Epithelial cell of esophagus (primary cell): ENCODE data around the gene C4A.
"Not testable (repeated sequence)": the region's sequence is repeated elsewhere in the genome, so short reads cannot be mapped to it uniquely, and the experiment has no call there.

Experiments used
- DNase-seq: peaks from one replicate; pipeline ENCODE4 v3.0.0; 2010; ENCODE audit warnings: low read depth
- H3K4me3 ChIP-seq: 2 replicates; pipeline ENCODE4 v1.5.1; 2011; ENCODE audit warnings: mild to moderate bottlenecking, low read length, control low read depth
- TF ChIP-seq, protein P1 (sequence below): IDR thresholded peaks from 2 replicates; pipeline ENCODE4 v1.5.1; 2011; ENCODE audit warnings: low read depth, mild to moderate bottlenecking, low read length, control low read depth, inconsistent platforms; ENCODE audit not compliant: insufficient read depth; ENCODE audit errors: missing control alignments

The C4A gene

DNA sequence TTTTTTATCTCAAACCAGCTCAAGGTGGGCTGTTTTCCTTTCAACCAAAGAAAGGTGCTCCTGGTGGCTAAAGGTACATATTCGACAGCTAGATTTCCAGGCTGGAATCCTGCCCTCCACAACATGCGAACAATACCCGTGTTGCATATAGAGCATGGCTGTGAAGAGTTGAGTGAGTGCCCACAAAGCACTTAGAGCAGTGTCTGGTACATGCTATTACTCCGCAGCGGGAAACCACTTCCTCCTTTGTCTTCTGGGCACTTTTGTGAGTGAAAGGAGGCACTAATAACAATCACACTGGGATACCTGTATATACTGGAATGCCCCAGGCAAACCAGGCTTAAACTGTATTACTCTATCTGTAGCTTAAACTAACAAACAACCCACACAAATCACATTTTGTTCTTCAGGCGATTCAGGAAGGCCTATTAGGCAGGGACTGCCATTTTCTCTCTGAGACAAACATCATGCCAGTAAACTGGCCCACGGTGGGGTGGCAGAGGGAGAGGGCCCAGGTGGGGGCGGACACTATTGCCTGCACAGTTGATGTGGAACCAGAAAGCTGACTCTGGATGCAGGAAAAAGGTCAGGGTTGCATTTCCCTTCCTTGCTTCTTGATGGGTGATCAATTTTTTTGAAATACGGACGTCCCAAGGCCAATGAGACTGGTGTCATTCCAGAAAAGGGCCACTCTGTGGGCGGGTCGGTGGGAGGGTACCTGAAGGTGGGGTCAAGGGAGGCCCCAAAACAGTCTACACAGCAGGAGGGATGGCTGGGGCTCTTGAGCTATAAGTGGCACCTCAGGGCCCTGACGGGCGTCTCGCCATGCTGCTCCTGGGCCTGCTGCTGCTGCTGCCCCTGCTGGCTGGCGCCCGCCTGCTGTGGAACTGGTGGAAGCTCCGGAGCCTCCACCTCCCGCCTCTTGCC is 56.0 kb downstream of the C4A start, which contains the start of gene CYP21A2:
Gene CYP21A2 (plus strand): TSS at position 818 of the 927 bp plus-strand sequence. CDS start 8 bp downstream, at position 826.
- DNase-seq, H3K4me3 ChIP-seq: not testable (repeated sequence)

DNA sequence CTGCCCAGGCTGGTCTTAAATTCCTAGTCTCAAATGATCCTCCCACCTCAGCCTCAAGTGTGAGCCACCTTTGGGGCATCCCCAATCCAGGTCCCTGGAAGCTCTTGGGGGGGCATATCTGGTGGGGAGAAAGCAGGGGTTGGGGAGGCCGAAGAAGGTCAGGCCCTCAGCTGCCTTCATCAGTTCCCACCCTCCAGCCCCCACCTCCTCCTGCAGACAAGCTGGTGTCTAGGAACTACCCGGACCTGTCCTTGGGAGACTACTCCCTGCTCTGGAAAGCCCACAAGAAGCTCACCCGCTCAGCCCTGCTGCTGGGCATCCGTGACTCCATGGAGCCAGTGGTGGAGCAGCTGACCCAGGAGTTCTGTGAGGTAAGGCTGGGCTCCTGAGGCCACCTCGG is 57.0 kb downstream of the C4A start:
- DNase-seq, H3K4me3 ChIP-seq: not testable (repeated sequence)

DNA sequence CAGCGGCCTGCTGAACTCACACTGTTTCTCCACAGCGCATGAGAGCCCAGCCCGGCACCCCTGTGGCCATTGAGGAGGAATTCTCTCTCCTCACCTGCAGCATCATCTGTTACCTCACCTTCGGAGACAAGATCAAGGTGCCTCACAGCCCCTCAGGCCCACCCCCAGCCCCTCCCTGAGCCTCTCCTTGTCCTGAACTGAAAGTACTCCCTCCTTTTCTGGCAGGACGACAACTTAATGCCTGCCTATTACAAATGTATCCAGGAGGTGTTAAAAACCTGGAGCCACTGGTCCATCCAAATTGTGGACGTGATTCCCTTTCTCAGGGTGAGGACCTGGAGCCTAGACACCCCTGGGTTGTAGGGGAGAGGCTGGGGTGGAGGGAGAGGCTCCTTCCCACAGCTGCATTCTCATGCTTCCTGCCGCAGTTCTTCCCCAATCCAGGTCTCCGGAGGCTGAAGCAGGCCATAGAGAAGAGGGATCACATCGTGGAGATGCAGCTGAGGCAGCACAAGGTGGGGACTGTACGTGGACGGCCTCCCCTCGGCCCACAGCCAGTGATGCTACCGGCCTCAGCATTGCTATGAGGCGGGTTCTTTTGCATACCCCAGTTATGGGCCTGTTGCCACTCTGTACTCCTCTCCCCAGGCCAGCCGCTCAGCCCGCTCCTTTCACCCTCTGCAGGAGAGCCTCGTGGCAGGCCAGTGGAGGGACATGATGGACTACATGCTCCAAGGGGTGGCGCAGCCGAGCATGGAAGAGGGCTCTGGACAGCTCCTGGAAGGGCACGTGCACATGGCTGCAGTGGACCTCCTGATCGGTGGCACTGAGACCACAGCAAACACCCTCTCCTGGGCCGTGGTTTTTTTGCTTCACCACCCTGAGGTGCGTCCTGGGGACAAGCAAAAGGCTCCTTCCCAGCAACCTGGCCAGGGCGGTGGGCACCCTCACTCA is 57.7 kb downstream of the C4A start:
- H3K4me3 ChIP-seq, DNase-seq: not testable (repeated sequence)

DNA sequence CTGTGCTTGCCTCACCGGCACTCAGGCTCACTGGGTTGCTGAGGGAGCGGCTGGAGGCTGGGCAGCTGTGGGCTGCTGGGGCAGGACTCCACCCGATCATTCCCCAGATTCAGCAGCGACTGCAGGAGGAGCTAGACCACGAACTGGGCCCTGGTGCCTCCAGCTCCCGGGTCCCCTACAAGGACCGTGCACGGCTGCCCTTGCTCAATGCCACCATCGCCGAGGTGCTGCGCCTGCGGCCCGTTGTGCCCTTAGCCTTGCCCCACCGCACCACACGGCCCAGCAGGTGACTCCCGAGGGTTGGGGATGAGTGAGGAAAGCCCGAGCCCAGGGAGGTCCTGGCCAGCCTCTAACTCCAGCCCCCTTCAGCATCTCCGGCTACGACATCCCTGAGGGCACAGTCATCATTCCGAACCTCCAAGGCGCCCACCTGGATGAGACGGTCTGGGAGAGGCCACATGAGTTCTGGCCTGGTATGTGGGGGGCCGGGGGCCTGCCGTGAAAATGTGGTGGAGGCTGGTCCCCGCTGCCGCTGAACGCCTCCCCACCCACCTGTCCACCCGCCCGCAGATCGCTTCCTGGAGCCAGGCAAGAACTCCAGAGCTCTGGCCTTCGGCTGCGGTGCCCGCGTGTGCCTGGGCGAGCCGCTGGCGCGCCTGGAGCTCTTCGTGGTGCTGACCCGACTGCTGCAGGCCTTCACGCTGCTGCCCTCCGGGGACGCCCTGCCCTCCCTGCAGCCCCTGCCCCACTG is 58.6 kb downstream of the C4A start:
- not testable (repeated sequence) for DNase-seq

DNA sequence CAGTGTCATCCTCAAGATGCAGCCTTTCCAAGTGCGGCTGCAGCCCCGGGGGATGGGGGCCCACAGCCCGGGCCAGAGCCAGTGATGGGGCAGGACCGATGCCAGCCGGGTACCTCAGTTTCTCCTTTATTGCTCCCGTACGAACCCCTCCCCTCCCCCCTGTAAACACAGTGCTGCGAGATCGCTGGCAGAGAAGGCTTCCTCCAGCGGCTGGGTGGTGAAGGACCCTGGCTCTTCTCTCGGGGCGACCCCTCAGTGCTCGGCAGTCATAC is 59.1 kb downstream of the C4A start:
- H3K4me3 ChIP-seq, DNase-seq: not testable (repeated sequence)

More for the DNA sequence above, 58.6 kb downstream of the C4A start:
- H3K4me3 ChIP-seq = not testable (repeated sequence)

DNA sequence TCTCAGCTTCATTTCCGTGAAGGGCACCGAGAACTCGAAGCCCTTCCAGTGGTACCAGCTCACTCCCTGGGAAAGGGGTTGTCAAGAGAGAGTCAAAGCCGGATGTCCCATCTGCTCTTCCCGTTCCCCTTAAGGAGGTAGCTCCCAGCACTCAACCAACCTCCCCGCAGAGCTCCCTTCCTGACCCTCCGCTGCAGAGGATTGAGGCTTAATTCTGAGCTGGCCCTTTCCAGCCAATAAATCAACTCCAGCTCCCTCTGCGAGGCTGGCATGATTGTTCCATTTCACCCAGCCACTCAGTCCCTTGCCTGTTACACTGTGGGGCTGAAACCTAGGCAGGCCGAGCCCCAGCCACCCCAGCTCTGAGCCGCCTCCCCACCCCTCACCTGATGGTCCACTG is 59.5 kb downstream of the C4A start:
- DNase-seq, H3K4me3 ChIP-seq: not testable (repeated sequence)

DNA sequence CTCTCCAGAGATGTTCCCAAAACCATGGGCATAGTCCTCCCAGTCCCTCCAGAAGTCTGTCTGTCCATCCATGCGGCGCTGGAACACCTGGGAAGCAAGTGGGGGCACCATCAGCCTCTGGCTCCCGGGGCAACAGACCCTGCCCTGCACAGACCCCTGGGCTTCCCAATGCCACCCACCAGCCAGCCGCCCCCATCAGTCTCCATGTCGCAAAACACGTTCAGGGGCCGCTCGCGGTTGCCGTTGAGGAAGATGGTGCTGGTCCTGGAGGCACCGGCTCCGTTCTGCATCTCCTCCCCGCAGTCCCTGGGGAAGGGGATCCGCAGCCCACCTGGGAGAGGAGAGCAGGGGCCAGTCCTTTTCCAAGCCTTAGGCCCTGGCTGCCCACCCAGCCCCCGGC is 60.4 kb downstream of the C4A start:
- not testable (repeated sequence) for DNase-seq, H3K4me3 ChIP-seq

DNA sequence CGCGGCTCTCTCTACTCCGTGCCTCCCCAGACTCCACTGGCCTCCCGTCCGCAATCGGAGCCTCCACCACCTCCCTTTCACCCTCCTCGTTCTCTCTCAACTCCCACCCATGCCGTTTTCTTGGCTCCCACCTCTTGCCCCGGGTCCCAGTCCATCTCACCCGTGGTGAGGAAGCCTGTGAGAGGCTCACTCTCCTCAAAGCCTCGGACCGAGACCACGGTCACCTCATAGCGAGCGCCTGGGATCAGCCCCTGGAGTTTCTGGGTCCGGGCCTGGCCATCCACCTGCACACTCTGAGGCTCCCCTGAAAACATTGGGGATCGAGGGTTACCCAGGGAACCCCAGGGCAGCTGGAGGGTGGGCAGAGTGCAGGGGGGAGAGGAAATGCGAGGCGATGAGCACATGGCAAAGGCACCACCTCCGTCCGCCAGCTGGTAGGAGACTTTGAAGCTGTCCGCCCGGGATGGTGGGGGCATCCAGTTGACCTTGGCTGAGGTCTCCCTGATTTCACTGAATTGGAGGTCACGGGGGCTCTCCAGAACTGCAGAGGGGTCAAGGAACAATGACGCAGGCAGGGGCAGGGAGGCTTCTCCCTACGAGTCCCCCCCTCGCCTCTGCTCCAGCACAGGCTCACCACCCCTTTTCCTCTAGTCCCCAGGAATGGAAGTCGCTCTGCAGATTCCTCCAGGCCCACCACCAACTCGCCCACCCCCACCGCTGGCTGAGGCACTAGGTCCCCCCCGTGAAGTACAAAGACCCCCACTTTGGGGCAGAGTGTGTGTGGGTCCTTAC is 61.9 kb downstream of the C4A start:
- DNase-seq, H3K4me3 ChIP-seq: not testable (repeated sequence)

DNA sequence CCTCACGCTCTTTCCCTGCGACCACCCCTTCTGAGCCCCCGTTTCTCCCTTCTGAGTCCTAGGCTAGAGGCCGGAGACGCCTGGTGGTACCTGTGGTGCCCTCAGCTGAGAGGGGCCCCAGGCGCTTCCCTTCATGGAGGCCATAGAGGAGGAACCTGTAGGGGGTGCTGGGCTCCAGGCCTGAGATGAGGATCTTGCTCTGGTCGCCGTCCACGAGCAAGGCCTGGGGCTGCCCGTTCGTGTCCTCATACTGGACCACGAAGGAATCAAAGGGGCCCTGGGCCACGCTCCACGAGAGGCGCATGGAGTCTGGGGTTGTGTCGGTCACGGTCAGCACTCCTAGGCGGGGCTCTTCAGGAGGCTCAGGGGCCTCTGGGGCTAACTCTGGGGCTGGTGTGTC is 63.1 kb downstream of the C4A start:
- not testable (repeated sequence) for DNase-seq, H3K4me3 ChIP-seq

DNA sequence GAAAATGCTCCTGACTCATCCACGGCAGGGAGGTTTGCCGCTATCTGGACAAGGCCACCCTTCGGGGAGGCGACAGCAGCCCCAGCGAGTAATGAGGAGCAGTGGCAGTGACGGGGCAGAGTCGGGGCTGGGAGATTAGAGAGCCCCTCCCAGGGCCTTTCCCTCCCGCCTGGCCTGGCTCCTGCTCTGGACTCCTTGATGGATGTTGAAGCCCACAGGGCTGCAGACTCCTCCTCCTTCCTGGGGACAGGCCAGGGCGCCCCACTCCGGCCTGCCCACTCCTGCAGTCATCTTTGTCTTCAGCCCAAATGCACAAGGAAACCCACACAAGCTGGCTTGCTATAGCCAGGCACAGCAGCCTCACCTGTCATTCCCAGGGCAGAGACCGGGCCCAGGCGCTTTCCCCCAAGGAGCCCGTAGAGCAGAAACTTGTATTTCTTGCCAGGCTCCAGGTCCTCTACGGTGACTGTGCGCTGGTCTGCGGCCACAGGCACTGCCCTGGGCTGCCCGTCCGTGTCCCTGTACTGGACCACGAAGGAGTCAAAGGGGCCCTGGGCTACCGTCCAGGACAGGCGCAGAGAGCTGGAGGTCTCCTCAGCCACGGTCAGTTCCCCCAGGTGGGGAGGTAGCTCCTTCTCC is 64.1 kb downstream of the C4A start:
- TF ChIP-seq, protein P1, sequence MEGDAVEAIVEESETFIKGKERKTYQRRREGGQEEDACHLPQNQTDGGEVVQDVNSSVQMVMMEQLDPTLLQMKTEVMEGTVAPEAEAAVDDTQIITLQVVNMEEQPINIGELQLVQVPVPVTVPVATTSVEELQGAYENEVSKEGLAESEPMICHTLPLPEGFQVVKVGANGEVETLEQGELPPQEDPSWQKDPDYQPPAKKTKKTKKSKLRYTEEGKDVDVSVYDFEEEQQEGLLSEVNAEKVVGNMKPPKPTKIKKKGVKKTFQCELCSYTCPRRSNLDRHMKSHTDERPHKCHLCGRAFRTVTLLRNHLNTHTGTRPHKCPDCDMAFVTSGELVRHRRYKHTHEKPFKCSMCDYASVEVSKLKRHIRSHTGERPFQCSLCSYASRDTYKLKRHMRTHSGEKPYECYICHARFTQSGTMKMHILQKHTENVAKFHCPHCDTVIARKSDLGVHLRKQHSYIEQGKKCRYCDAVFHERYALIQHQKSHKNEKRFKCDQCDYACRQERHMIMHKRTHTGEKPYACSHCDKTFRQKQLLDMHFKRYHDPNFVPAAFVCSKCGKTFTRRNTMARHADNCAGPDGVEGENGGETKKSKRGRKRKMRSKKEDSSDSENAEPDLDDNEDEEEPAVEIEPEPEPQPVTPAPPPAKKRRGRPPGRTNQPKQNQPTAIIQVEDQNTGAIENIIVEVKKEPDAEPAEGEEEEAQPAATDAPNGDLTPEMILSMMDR = no peak
- no peak overlapping the region for H3K4me3 ChIP-seq
- DNase-seq = no peak

DNA sequence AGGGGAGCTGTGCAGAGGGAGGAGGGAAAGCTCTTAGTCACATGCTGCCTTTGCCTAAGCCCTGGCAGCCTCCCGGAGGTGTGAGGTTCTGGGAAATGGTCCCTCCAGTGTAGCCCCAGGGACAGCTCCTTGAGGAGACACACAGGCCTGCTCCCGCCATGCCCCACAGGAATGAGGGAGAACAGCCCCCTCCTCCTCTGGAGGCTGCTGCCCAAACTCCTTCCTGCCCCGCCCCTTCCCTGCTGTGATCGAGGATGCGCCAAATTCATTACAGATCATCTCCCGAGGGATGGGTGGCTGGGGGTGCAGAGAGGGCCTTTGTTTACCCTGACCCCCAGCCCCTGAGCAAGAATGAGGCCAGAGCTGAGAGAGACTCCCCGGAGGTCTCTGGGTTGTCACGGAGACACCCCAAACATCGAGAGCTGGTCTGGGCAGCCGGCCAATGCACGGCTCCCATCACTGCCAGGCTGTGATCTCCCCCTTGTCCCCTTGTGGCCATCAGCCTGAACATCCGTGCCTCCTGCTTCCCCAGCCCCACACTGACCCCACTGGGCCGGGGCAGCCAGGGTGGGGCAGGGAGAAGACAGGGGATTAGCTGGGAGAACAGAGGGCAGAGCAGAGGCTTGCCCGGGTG is 64.7 kb downstream of the C4A start:
- no peak for DNase-seq
- TF ChIP-seq, protein P1 = no peak
- H3K4me3 ChIP-seq = no peak overlapping the region
